GM23338 (cell line): ENCODE measurements around the gene ZDHHC11B. TPM values are rescaled to one million over a fixed set of nuclear protein-coding genes. Genes with fewer than 3 reads are reported as not detected.

ENCODE experiments used
- polyA plus RNA-seq: library from polyadenylated mRNA; unstranded; fragments of >200 nt; fragmentation: Nextera tagmentation; extraction: Ambion mirVana; gene quantifications from 2 replicates; pipeline ENCODE4 v1.2.1, GENCODE V29; 2016
- total RNA-seq: library from RNA; depleted of rRNA; stranded (reverse); fragments of >200 nt; shearing (Covaris generic); gene quantifications from 2 replicates; pipeline ENCODE4 v1.2.3, GENCODE V29; 2014; rRNA removed

ZDHHC11B gene
- total and polyA plus RNA-seq, 2 experiments from 2014 or later, result 0.89 to 1.2 TPM

Other genes starting within 250 kb of the ZDHHC11B start
- 23.1 and 27.1 TPM in 2 replicates for gene CEP72, start 172.4 kb downstream of the ZDHHC11B start, total RNA-seq
- gene CEP72, start 172.4 kb downstream of the ZDHHC11B start, polyA plus RNA-seq, result 12.5 and 15.5 TPM in 2 replicates
- gene TPPP, start 91.4 kb downstream of the ZDHHC11B start, total RNA-seq, result 1.4 and 1.8 TPM in 2 replicates
- 0.38 and 0.48 TPM in 2 replicates for gene TPPP, start 91.4 kb downstream of the ZDHHC11B start, polyA plus RNA-seq
- gene ZDHHC11, start 66.3 kb upstream of the ZDHHC11B start, total RNA-seq, result 21.8 and 29.1 TPM in 2 replicates
- gene ZDHHC11, start 66.3 kb upstream of the ZDHHC11B start, polyA plus RNA-seq, result 5.1 and 8.0 TPM in 2 replicates
- 41.6 and 54.7 TPM in 2 replicates for gene BRD9, start 108.1 kb upstream of the ZDHHC11B start, total RNA-seq
- gene BRD9, start 108.1 kb upstream of the ZDHHC11B start, polyA plus RNA-seq, result 29.8 and 32.9 TPM in 2 replicates
- gene TRIP13, start 108.2 kb upstream of the ZDHHC11B start, total RNA-seq, result 44.4 and 44.8 TPM in 2 replicates
- 42.2 and 42.5 TPM in 2 replicates for gene TRIP13, start 108.2 kb upstream of the ZDHHC11B start, polyA plus RNA-seq
- 7.3 and 9.0 TPM in 2 replicates for gene NKD2, start 224.1 kb upstream of the ZDHHC11B start, total RNA-seq
- gene NKD2, start 224.1 kb upstream of the ZDHHC11B start, polyA plus RNA-seq, result 10.0 and 11.9 TPM in 2 replicates